H1 (cell line): Measurements from ENCODE around the gene AKR1B1. TPM values are rescaled to one million over a fixed set of nuclear protein-coding genes. Genes with fewer than 3 reads are reported as not detected.

Source experiments
- CTCF ChIA-PET: fragments of 300-600 bp; sonication (Branson Sonifier 250); formaldehyde crosslinking; loops from one replicate; lab custom pipeline; 2021; ENCODE audit not compliant: partially characterized antibody; lab: Charles Lee
- POLR2A ChIA-PET: fragments of 300-600 bp; sonication (Branson Sonifier 250); formaldehyde crosslinking; loops from one replicate; lab custom pipeline; 2021; ENCODE audit warnings: inconsistent platforms; ENCODE audit not compliant: partially characterized antibody; lab: Charles Lee
- DNase-seq, 2 experiments: peaks; one replicate each; pipeline versions ENCODE4 v3.0.0 to v3.0.0-alpha.2; 2010 to 2022; ENCODE audit warnings: low spot score in 2 of 2, low read depth in 1 of 2, mixed read lengths in 1 of 2
- FAIRE-seq: peaks from 2 replicates; lab custom pipeline; 2011; peaks lifted over from hg19 to GRCh38; lab: Jason Lieb, UNC
- H2AFZ ChIP-seq: 2 replicates; pipeline ENCODE4 v1.8.1; 2012; ENCODE audit warnings: low read length, inconsistent platforms
- H2AK5ac ChIP-seq: 2 replicates; pipeline ENCODE4 v1.6.1; 2013; ENCODE audit warnings: low read depth, low read length
- H2BK120ac ChIP-seq: replicated peaks from 2 replicates; pipeline ENCODE3; 2013; ENCODE audit warnings: low read depth, low read length, inconsistent platforms
- H2BK12ac ChIP-seq: 2 replicates; pipeline ENCODE4 v1.6.1; 2013; ENCODE audit warnings: low read depth, low read length
- H2BK15ac ChIP-seq: 2 replicates; pipeline ENCODE4 v1.6.1; 2013; ENCODE audit warnings: low read length
- H2BK20ac ChIP-seq: 2 replicates; pipeline ENCODE4 v1.6.1; 2013; ENCODE audit warnings: low read length
- H2BK5ac ChIP-seq: 2 replicates; pipeline ENCODE4 v1.6.1; 2013; ENCODE audit warnings: low read depth, low read length
- H3K14ac ChIP-seq: 2 replicates; pipeline ENCODE4 v1.6.1; 2013; ENCODE audit warnings: inconsistent platforms; ENCODE audit not compliant: insufficient read length
- H3K18ac ChIP-seq: 2 replicates; pipeline ENCODE4 v1.6.1; 2013; ENCODE audit warnings: low read length; ENCODE audit errors: extremely low read depth
- H3K23ac ChIP-seq: 2 replicates; pipeline ENCODE4 v1.6.1; 2013; ENCODE audit warnings: inconsistent platforms; ENCODE audit not compliant: insufficient read length
- H3K23me2 ChIP-seq: 2 replicates; pipeline ENCODE4 v1.6.1; 2013; ENCODE audit warnings: low read depth, low read length
- H3K27ac ChIP-seq: 2 replicates; pipeline ENCODE4 v1.6.1; 2011; ENCODE audit warnings: low read depth, low read length, inconsistent platforms
- H3K27me3 ChIP-seq, 4 experiments: replicated peaks in 1 of 4; 1 replicate in 1 of 4; 2 replicates in 3 of 4; pipeline versions ENCODE4 v1.6.1 to v1.8.1; 2011 to 2013; ENCODE audit warnings: low read length in 3 of 4, mild to moderate bottlenecking in 3 of 4, inconsistent platforms in 2 of 4, mixed read lengths in 2 of 4, moderate library complexity in 1 of 4; ENCODE audit not compliant: control insufficient read depth in 3 of 4, insufficient read depth in 3 of 4; ENCODE audit errors: extremely low read depth in 1 of 4
- H3K36me3 ChIP-seq, 4 experiments: 2 replicates each; pipeline versions ENCODE4 v1.6.1 to v1.8.1; 2011 to 2013; ENCODE audit warnings: mild to moderate bottlenecking in 4 of 4, low read length in 3 of 4, moderate library complexity in 2 of 4, control low read depth in 1 of 4, inconsistent platforms in 1 of 4; ENCODE audit not compliant: insufficient read depth in 4 of 4, control insufficient read depth in 2 of 4
- H3K4ac ChIP-seq: replicated peaks from 2 replicates; pipeline ENCODE3; 2013; ENCODE audit warnings: low read length, low read depth, mixed read lengths, inconsistent platforms; ENCODE audit not compliant: insufficient read length
- H3K4me1 ChIP-seq, 4 experiments: replicated peaks in 1 of 4; 1 replicate in 1 of 4; 2 replicates in 3 of 4; pipeline versions ENCODE4 v1.6.1 to v1.8.1; 2011 to 2013; ENCODE audit warnings: low read length in 3 of 4, inconsistent platforms in 2 of 4, mixed read lengths in 1 of 4; ENCODE audit not compliant: insufficient read depth in 4 of 4, control insufficient read depth in 3 of 4
- H3K4me2 ChIP-seq, 2 experiments: 2 replicates each; pipeline versions ENCODE4 v1.6.1 to v1.8.1; 2011 to 2013; ENCODE audit warnings: low read depth in 2 of 2, low read length in 2 of 2, control low read depth in 1 of 2, inconsistent platforms in 1 of 2, mild to moderate bottlenecking in 1 of 2; ENCODE audit not compliant: insufficient read depth in 1 of 2
- H3K4me3 ChIP-seq, 4 experiments: fragments of 200-600, 300-600 bp in 1 of 4; sonication (generic), shearing (Covaris generic), sonication (Bioruptor Twin) in 1 of 4; 2 replicates each; pipeline versions ENCODE4 v1.5.1 to v1.8.1; 2011 to 2016; ENCODE audit warnings: low read length in 4 of 4, low read depth in 3 of 4, control low read depth in 2 of 4, inconsistent platforms in 2 of 4, mild to moderate bottlenecking in 2 of 4, mixed read lengths in 1 of 4, moderate library complexity in 1 of 4; ENCODE audit not compliant: insufficient read depth in 2 of 4; ENCODE audit errors: extremely low read depth in 1 of 4
- H3K56ac ChIP-seq: replicated peaks from 2 replicates; pipeline ENCODE3; 2013; ENCODE audit warnings: low read depth, mild to moderate bottlenecking, mixed read lengths, low read length, inconsistent platforms; ENCODE audit not compliant: insufficient read length
- H3K79me1 ChIP-seq: 2 replicates; pipeline ENCODE4 v1.6.1; 2013; ENCODE audit warnings: low read depth, low read length, control low read depth
- H3K79me2 ChIP-seq, 2 experiments: 2 replicates each; pipeline versions ENCODE4 v1.6.1 to v1.8.1; 2012 to 2013; ENCODE audit warnings: low read length in 2 of 2, mild to moderate bottlenecking in 2 of 2, inconsistent platforms in 1 of 2; ENCODE audit not compliant: insufficient read depth in 2 of 2, control insufficient read depth in 1 of 2
- H3K9ac ChIP-seq, 4 experiments: replicated peaks in 1 of 4; 1 replicate in 1 of 4; 2 replicates in 3 of 4; pipeline versions ENCODE4 v1.6.1 to v1.8.1; 2011 to 2013; ENCODE audit warnings: low read depth in 3 of 4, low read length in 3 of 4, control low read depth in 2 of 4, mild to moderate bottlenecking in 2 of 4, moderate library complexity in 2 of 4, inconsistent platforms in 1 of 4; ENCODE audit errors: extremely low read depth in 1 of 4
- H3K9me3 ChIP-seq, 2 experiments: 2 replicates each; pipeline versions ENCODE4 v1.6.1 to v1.8.1; 2012 to 2013; ENCODE audit warnings: mild to moderate bottlenecking in 2 of 2, moderate library complexity in 2 of 2, control low read depth in 1 of 2, inconsistent platforms in 1 of 2, low read depth in 1 of 2, low read length in 1 of 2, mixed read lengths in 1 of 2; ENCODE audit not compliant: insufficient read depth in 2 of 2
- H4K20me1 ChIP-seq, 2 experiments: replicated peaks in 1 of 2; 2 replicates each; pipeline versions ENCODE3 to v1.8.1; 2011 to 2013; ENCODE audit warnings: inconsistent platforms in 2 of 2, low read length in 2 of 2, mild to moderate bottlenecking in 1 of 2; ENCODE audit not compliant: insufficient read depth in 2 of 2, control insufficient read depth in 1 of 2
- H4K5ac ChIP-seq: 2 replicates; pipeline ENCODE4 v1.6.1; 2013; ENCODE audit warnings: low read length, low read depth, mixed read lengths, inconsistent platforms; ENCODE audit not compliant: insufficient read length
- H4K8ac ChIP-seq: 2 replicates; pipeline ENCODE4 v1.8.0; 2013; ENCODE audit warnings: mild to moderate bottlenecking, moderate library complexity, low read length, inconsistent platforms; ENCODE audit not compliant: insufficient read depth; ENCODE audit errors: extremely low read depth
- H4K91ac ChIP-seq: replicated peaks from 2 replicates; pipeline ENCODE3; 2013; ENCODE audit warnings: low read length, mixed read lengths, inconsistent platforms; ENCODE audit not compliant: insufficient read length
- CHD2 ChIP-seq: IDR thresholded peaks from 2 replicates; pipeline ENCODE4 v1.6.1; 2012; ENCODE audit warnings: low read length, improper control_type of control experiment
- E2F6 ChIP-seq: IDR thresholded peaks from 2 replicates; pipeline ENCODE4 v1.6.1; 2012; ENCODE audit warnings: inconsistent platforms
- GABPA ChIP-seq: IDR thresholded peaks from 2 replicates; pipeline ENCODE4 v1.6.1; 2011; ENCODE audit warnings: mild to moderate bottlenecking, low read length, moderate library complexity, borderline replicate concordance; ENCODE audit not compliant: insufficient read depth
- HDAC6 ChIP-seq: IDR thresholded peaks from one replicate; pipeline ENCODE4 v1.7.1; 2012; ENCODE audit warnings: low read depth, mild to moderate bottlenecking, inconsistent platforms, low read length, moderate library complexity
- MAX ChIP-seq: IDR thresholded peaks from 2 replicates; pipeline ENCODE4 v1.6.1; 2012; ENCODE audit warnings: inconsistent platforms
- NRF1 ChIP-seq: IDR thresholded peaks from 2 replicates; pipeline ENCODE4 v1.6.1; 2011; ENCODE audit warnings: mild to moderate bottlenecking, low read depth, low read length, improper control_type of control experiment
- RBBP5 ChIP-seq: IDR thresholded peaks from 2 replicates; pipeline ENCODE4 v1.7.1; 2012; ENCODE audit warnings: low read depth, mild to moderate bottlenecking, inconsistent platforms, low read length, moderate library complexity, borderline replicate concordance
- SIN3A ChIP-seq, 2 experiments: IDR thresholded peaks in 1 of 2; conservative IDR thresholded peaks in 1 of 2; 2 replicates each; pipeline ENCODE4 v1.6.1; 2011 to 2012; ENCODE audit warnings: low read length in 2 of 2, improper control_type of control experiment in 1 of 2, low read depth in 1 of 2, mild to moderate bottlenecking in 1 of 2
- SIRT6 ChIP-seq: IDR thresholded peaks from one replicate; pipeline ENCODE4 v1.7.1; 2012; ENCODE audit warnings: low read length, inconsistent platforms
- SP4 ChIP-seq: IDR thresholded peaks from 2 replicates; pipeline ENCODE4 v1.6.1; 2012; ENCODE audit warnings: low read length, inconsistent platforms
- TAF7 ChIP-seq: optimal IDR thresholded peaks from 2 replicates; pipeline ENCODE3; 2011; ENCODE audit warnings: low read depth, mild to moderate bottlenecking, inconsistent platforms, low read length, moderate library complexity, borderline replicate concordance
- TBP ChIP-seq: IDR thresholded peaks from 2 replicates; pipeline ENCODE4 v1.6.1; 2011; ENCODE audit warnings: low read depth, low read length, improper control_type of control experiment
- WGBS, 2 experiments: shearing (Covaris generic) in 1 of 2; methylation state at CpG; one replicate each; pipeline versions ENCODE4 v1.1.6 to v1.1.7; 2013 to 2015; ENCODE audit warnings: low lambda C conversion rate in 2 of 2, mixed read lengths in 2 of 2, inconsistent platforms in 1 of 2, low coverage in 1 of 2, missing lambda C conversion rate in 1 of 2; ENCODE audit not compliant: insufficient replicate concordance in 2 of 2, insufficient coverage in 1 of 2, insufficient read length in 1 of 2; ENCODE audit errors: extremely low coverage in 1 of 2, missing lambda C conversion rate in 1 of 2; 5-methylcytosine and 5-hydroxymethylcytosine counted together
- polyA plus RNA-seq, 7 experiments: library from polyadenylated mRNA; depleted of rRNA in 3 of 7; stranded (reverse) in 5 of 7; unstranded in 2 of 7; fragments of >200 nt in 5 of 7; fragments of 200-250 nt in 2 of 7; gene quantifications; 1 replicate in 5 of 7; 2 replicates in 1 of 7; 4 replicates in 1 of 7; pipeline versions ENCODE4 v1.2.1 to v1.2.3, GENCODE V29; 2011 to 2013; ENCODE audit warnings: missing spikeins in 2 of 7, mixed read lengths in 2 of 7
- total RNA-seq: library from RNA; stranded (reverse); fragmentation: NEBNext Ultra II Directional; extraction: Animal tissue kit (Norgen Biotek cat#: 25700); gene quantifications from 2 replicates; pipeline ENCODE4 v1.2.1, GENCODE V29; 2021

The AKR1B1 gene
- total and polyA plus RNA-seq, 2 of the 8 experiments (the other 6 are each of a cell fraction or from before 2014, with no cell fraction given) = 195 to 273 TPM

GRCh38 chr7:134444961-134445315 is 14.0 kb downstream of the AKR1B1 start:
- Histone ChIP-seq H4K8ac (no peak overlapping the region), H2BK20ac (no peak overlapping the region), H3K56ac (no peak overlapping the region), H4K5ac (no peak overlapping the region), H3K9me3 (no peaks in the 10 kb centered on the region), H3K79me2 (no peaks in the 10 kb centered on the region), H3K4me1 (no peaks in the 10 kb centered on the region), H3K18ac (no peak overlapping the region), H3K23ac (no peak overlapping the region), H3K4ac (no peak overlapping the region), H3K27me3 (no peaks in the 10 kb centered on the region), H3K9ac (no peak overlapping the region), H2BK5ac (no peak overlapping the region), H3K4me3 (no peak overlapping the region), H3K23me2 (no peaks in the 10 kb centered on the region), H3K36me3 (peaks cover 35 to 84% (median 71%) of the 10 kb centered on the region in 4 experiments), H4K91ac (no peak overlapping the region), H2AK5ac (no peak overlapping the region), H2BK15ac (no peak overlapping the region), H2BK12ac (no peak overlapping the region), H3K27ac (no peak overlapping the region), H3K79me1 (no peaks in the 10 kb centered on the region), H2BK120ac (no peak overlapping the region), H3K14ac (no peak overlapping the region), H3K4me2 (no peak overlapping the region), H4K20me1 (peaks cover 0 to 5% of the 10 kb centered on the region in 2 experiments), H2AFZ (no peak overlapping the region)
- ChIA-PET CTCF (interaction anchor here (1.0 to 7.8 kb wide), 5 partner anchors 10 to 102 kb away, joined by 3 to 43 read pairs (median 22); partner anchors contain the start of gene AKR1B1), POLR2A (no interaction called here)
- 99% methylated on average over 4 of the region's 4 CpGs; no CpG with 5 or more reads in 1 of the 2 experiments for WGBS, 2 experiments
- DNase-seq = no peak
- FAIRE-seq = no peak
- TF ChIP-seq CHD2 (no peak), E2F6 (no peak), RBBP5 (no peak), TAF7 (no peak), NRF1 (no peak), SP4 (no peak), SIN3A (conservative IDR thresholded peaks at IDR 0.05 in 1 of 2, IDR thresholded peaks at IDR 0.05 in 1 of 2; ENCODE audit: low read depth in 1 of 2, low read length in 2 of 2) (no peak), HDAC6 (no peak), GABPA (no peak), TBP (no peak), SIRT6 (no peak), MAX (no peak)
